Effector CD8-positive, alpha-beta T cell (primary cell): ENCODE results near the gene HOOK1.

Source experiments
- DNase-seq: peaks from one replicate; lab custom pipeline; 2025; lab: John Stamatoyannopoulos, UW
- total RNA-seq, 4 experiments: gene quantifications; one replicate each; lab custom pipeline; 2026; lab: John Stamatoyannopoulos, UW

The HOOK1 gene
- 8.7 to 13.0 (median 9.6) reads per million in 4 experiments for total RNA-seq

DNA sequence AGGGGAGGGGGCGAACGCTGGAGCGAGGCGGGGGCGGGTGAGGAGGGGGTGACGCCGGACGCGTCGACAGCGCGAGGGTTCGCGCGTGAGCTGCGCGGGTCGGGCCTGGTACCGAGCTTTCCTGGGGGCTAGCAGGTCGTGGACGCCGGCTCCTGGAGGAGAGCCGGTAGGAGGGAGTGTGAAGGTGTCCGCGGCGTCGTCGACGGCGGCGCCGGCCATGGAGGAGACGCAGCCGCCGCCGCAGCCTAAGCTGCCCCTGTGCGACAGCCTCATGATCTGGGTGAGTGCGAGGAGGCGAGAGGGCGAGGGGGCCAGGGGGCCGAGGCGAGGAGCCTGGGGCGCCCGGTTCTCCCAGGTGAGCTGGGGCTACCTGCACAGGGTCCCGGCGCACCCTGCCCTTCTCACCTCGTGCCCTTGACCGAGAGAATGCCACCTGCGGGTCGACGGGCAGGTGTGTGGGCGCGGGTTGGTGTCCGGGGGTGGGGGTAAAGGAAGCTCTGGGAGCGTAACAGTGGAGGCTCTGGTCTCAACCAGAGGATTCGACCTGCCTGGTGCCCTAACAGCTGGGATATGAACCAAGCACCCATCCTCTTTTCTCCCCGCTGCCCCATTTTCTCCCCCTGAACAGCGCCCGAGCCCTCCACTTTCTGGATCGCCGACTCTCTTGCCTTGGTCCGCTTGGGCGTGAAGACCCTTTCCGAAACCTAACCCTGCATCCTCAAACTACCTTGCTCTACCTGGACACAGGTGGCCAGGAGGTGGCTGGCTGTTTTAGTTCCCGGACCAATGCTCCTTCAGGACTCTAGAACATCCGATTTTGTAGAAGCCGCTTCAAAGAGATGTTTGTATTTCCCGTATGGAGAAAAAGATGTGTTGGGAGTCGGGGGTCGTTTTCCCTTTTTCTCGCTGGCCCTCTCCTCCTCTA, at the start of gene HOOK1:
Gene HOOK1 (plus strand): TSS at position 49 of the 925 bp plus-strand sequence. CDS start 169 bp downstream, at position 218.
- DNase-seq: no peak

DNA sequence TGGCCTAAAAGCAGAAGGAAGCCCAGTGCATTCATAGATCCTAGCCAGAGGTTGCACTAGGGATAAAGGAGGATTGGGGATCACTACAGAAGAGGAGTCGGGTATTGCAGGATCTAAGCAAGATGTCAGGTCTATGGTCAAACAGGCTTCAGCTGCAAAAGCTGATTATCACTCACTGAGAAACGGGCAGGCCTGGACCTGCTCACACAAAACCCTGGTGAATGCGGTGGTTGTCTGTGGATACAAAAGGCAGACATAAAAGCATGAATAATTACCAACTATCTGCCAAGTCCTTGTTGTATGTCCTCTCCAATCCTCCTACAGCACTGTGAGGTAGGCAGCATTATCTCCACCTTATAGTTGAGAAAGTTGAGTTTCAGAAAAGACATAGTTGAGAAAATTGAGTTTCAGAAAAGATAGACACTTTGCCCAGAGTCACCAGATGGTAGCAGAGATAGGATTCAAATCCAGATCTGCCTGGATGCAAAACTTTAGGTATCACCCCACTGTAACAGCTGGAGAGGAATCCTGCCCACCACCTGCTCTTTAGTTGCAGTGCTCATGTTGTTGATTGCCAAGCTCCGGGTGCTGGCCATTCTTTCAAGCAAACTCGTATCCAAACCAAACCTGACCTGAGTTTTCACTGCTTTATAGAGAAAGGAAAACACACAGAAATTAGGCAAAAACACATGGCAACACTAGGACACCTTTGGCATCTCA, 49.6 kb upstream of the HOOK1 start:
- no peak for DNase-seq

DNA sequence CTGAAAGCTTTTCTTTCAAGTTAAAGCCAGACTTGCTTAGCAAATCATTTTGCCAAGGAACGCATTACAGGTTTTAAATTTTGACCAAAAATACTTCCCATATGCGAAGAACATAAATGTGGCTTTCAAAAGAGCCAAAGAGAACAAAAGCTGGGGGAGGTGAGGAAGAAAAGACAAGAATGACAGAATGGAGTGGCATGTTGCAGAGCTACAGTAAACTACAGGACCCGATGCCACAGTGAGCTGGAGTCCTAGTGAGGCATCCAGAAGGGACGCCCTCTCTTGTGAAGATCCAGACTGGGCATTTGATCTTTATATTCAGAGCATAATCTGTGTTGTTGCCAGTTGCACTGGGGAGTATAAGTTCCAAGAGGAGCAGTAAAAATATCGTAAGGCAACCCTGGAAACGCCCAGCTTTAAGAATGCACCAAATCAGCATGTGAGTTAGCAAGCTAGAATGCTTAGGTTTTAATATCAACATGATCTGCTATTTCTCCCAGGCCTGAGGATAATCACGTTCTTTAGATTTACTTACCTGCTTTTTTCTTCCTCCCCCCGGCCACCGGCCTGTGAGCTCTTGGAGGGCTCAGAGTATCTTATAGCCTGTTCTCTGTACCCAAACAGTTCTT, 48.4 kb upstream of the HOOK1 start:
- DNase-seq: no peak

GRCh38 chr1:59767119-59767518, 47.6 kb upstream of the HOOK1 start:
- no peak for DNase-seq

- no peak for DNase-seq
Observed at GRCh38 chr1:59768792-59769735, 45.7 kb upstream of the HOOK1 start.

DNA sequence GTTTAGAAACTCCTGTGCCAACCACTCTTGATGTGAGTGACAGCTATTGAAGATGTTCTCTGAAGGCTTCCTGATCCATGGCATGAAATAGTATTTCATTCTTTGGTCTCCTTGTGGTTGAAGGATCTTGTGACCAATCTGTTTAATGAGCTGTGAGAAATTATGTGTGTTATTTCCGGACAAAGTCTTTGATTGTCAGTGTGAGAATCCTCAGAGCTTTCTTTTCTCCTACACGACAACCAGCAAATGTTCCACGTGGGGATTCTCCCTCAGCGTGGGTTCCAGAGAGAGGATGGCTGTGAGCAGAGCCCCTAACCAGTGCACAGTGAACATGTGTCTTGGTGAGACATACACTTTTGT, 45.0 kb upstream of the HOOK1 start:
- no peak for DNase-seq

- DNase-seq: no peak
Observed at GRCh38 chr1:59771361-59771760, 43.4 kb upstream of the HOOK1 start.

- no peak for DNase-seq
Observed at GRCh38 chr1:59775480-59775879, 39.3 kb upstream of the HOOK1 start.

- DNase-seq: no peak
Observed at GRCh38 chr1:59776960-59777852, 37.5 kb upstream of the HOOK1 start.

- DNase-seq: no peak
Observed at GRCh38 chr1:59779949-59780348, 34.8 kb upstream of the HOOK1 start.

DNA sequence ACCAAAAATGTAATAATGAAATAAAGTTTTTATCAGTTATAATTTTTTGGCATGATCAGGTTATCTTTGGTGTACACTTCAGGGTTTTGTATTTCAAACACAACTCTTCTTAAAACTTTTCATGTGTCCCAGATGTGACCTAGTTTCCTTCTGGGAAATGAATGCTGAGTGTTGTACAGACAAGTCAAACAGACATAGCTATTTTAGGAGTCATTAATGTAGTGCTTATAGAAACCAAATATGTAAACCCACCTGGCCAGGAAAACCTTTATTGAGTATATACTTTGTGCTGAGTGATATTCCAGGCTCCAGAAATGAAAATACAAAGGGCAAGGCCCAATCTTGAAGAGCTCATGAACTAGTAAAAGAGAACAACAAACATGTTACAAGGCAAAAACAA, 25.9 kb upstream of the HOOK1 start:
- no peak for DNase-seq

DNA sequence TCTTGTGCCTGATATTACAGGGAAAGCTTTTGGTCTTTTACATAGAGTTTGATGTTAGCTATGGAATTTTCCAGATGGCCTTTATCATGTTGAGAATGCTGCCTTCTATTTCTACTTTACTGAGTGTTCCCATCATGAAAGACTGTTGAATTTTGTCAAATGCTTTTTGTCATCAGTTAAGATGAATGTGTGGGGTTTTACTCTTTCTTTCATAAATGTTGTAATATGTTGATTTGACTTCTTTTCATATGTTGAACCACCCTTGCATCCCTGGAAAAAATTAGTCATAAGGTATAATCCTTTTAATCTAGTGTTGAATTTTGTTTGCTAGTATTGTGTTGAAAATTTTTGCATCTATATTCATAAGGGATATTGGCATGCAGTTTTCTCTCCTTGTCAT, 16.1 kb upstream of the HOOK1 start:
- no peak for DNase-seq

- no peak for DNase-seq
Observed at GRCh38 chr1:59803458-59804038, 11.2 kb upstream of the HOOK1 start.

GRCh38 chr1:59804301-59804700, 10.4 kb upstream of the HOOK1 start:
- DNase-seq: no peak

- DNase-seq: no peak
Observed at GRCh38 chr1:59805554-59805953, 9.2 kb upstream of the HOOK1 start.

- DNase-seq: peak; percentile 89
Observed at GRCh38 chr1:59814180-59814900, 409 bp upstream of the HOOK1 start.

- DNase-seq: no peak
Observed at GRCh38 chr1:59815892-59816291, 1.1 kb downstream of the HOOK1 start.

GRCh38 chr1:59816318-59816878, 1.6 kb downstream of the HOOK1 start:
- no peak for DNase-seq
